HepG2 (cell line): ENCODE measurements around the gene CD248. TPM values are rescaled to one million over a fixed set of nuclear protein-coding genes. Genes with fewer than 3 reads are reported as not detected.

Experiments
- CCDC6 ChIP-seq: sonication (generic); formaldehyde crosslinking; IDR thresholded peaks from 2 replicates; pipeline ENCODE4 v1.8.1; 2022; ENCODE audit warnings: mild to moderate bottlenecking, missing genetic modification reagents, moderate library complexity
- CEBPB ChIP-seq: IDR thresholded peaks from 2 replicates; pipeline ENCODE4 v1.6.1; 2011; ENCODE audit warnings: low read depth, low read length, improper control_type of control experiment, borderline replicate concordance
- CEBPG ChIP-seq: IDR thresholded peaks from 2 replicates; pipeline ENCODE4 v1.6.1; 2016
- FIP1L1 ChIP-seq: fragments of 200-400 bp; formaldehyde crosslinking; IDR thresholded peaks from 2 replicates; pipeline ENCODE4 v1.6.1; 2018; ENCODE audit warnings: low read depth, mild to moderate bottlenecking, low read length, moderate library complexity, borderline replicate concordance; ENCODE audit not compliant: insufficient read depth
- FOXA1 ChIP-seq, 2 experiments: fragments of 450-650 bp in 1 of 2; sonication (generic) in 1 of 2; formaldehyde crosslinking in 1 of 2; IDR thresholded peaks; 2 replicates each; pipeline versions ENCODE4 v1.4.0 to v1.6.1; 2016 to 2020; ENCODE audit warnings: missing genetic modification reagents in 1 of 2
- MBD4 ChIP-seq: IDR thresholded peaks from 2 replicates; pipeline ENCODE4 v1.6.1; 2012; ENCODE audit warnings: low read length, inconsistent platforms, borderline replicate concordance
- NBN ChIP-seq: fragments of 450-650 bp; conservative IDR thresholded peaks from 2 replicates; pipeline ENCODE4 v1.6.1; 2017
- PAWR ChIP-seq: sonication (generic); formaldehyde crosslinking; IDR thresholded peaks from 2 replicates; pipeline ENCODE4 v1.4.0; 2020; ENCODE audit warnings: missing genetic modification reagents, mild to moderate bottlenecking, borderline replicate concordance
- PHF5A ChIP-seq: IDR thresholded peaks from one replicate; pipeline ENCODE4 v1.6.1; 2018; ENCODE audit warnings: low read depth, missing genetic modification reagents; ENCODE audit not compliant: unreplicated experiment
- SMAD3 ChIP-seq: sonication (generic); formaldehyde crosslinking; IDR thresholded peaks from 2 replicates; pipeline ENCODE4 v1.4.0; 2020; ENCODE audit warnings: missing genetic modification reagents
- ZNF143 ChIP-seq: sonication (generic); formaldehyde crosslinking; IDR thresholded peaks from 2 replicates; pipeline ENCODE4 v1.4.0; 2020; ENCODE audit warnings: missing genetic modification reagents
- ZNF33A ChIP-seq: sonication (generic); formaldehyde crosslinking; IDR thresholded peaks from 2 replicates; pipeline ENCODE4 v1.5.1; 2020; ENCODE audit warnings: missing genetic modification reagents, mild to moderate bottlenecking, moderate library complexity, borderline replicate concordance
- ZNF577 ChIP-seq: sonication (generic); formaldehyde crosslinking; IDR thresholded peaks from 2 replicates; pipeline ENCODE4 v1.4.0; 2020; ENCODE audit warnings: mild to moderate bottlenecking, low read depth, missing genetic modification reagents, borderline replicate concordance
- ZNF614 ChIP-seq: IDR thresholded peaks from 2 replicates; pipeline ENCODE4 v1.6.1; 2018; ENCODE audit warnings: missing biosample characterization, missing genetic modification reagents, inconsistent platforms, borderline replicate concordance
- ZNF761 ChIP-seq: sonication (generic); formaldehyde crosslinking; conservative IDR thresholded peaks from 2 replicates; pipeline ENCODE4 v1.4.0; 2020; ENCODE audit warnings: mild to moderate bottlenecking, missing genetic modification reagents
- ZNF782 ChIP-seq: sonication (generic); formaldehyde crosslinking; IDR thresholded peaks from 2 replicates; pipeline ENCODE4 v1.4.0; 2020; ENCODE audit warnings: missing genetic modification reagents, mild to moderate bottlenecking, borderline replicate concordance
- polyA plus RNA-seq, 8 experiments: library from polyadenylated mRNA; depleted of rRNA in 3 of 8; stranded (reverse) in 7 of 8; unstranded in 1 of 8; fragments of >200 nt; fragmentation: Illumina TruSeq in 4 of 8; extraction: Trizol in 4 of 8; gene quantifications; 2 replicates each; pipeline versions ENCODE4 v1.2.1 to v1.2.3, GENCODE V29; 2011 to 2016; ENCODE audit warnings: low read depth in 4 of 8, missing spikeins in 1 of 8, mixed read lengths in 1 of 8; ENCODE audit not compliant: insufficient read depth in 1 of 8
- total RNA-seq, 5 experiments: library from RNA; depleted of rRNA; stranded (reverse); fragments of >200 nt; fragmentation: Illumina TruSeq; extraction: Trizol; gene quantifications; 2 replicates each; pipeline ENCODE4 v1.2.3, GENCODE V29; 2016; ENCODE audit warnings: low read depth in 1 of 5
- TF ChIP-seq, protein P1 (sequence below): IDR thresholded peaks from 2 replicates; pipeline ENCODE4 v1.6.1; 2016; ENCODE audit warnings: mild to moderate bottlenecking, missing biosample characterization, missing genetic modification reagents
- TF ChIP-seq, protein P2 (sequence below): sonication (generic); formaldehyde crosslinking; IDR thresholded peaks from 2 replicates; pipeline ENCODE4 v1.5.0; 2020; ENCODE audit warnings: mild to moderate bottlenecking, missing genetic modification reagents
- TF ChIP-seq, protein P3 (sequence below): sonication (generic); formaldehyde crosslinking; IDR thresholded peaks from 2 replicates; pipeline ENCODE4 v1.8.1; 2023; ENCODE audit warnings: mild to moderate bottlenecking, moderate library complexity, missing genetic modification reagents
- TF ChIP-seq, protein P4 (sequence below): sonication (generic); formaldehyde crosslinking; IDR thresholded peaks from 2 replicates; pipeline ENCODE4 v1.8.0; 2022; ENCODE audit warnings: mild to moderate bottlenecking, missing genetic modification reagents
- TF ChIP-seq, protein P5 (sequence below): sonication (generic); formaldehyde crosslinking; IDR thresholded peaks from 2 replicates; pipeline ENCODE4 v1.9.0; 2022; ENCODE audit warnings: missing genetic modification reagents, mild to moderate bottlenecking, borderline replicate concordance

The CD248 gene
- total and polyA plus RNA-seq, 2 of the 13 experiments (the other 11 are each of a cell fraction or from before 2014, with no cell fraction given): 0.25 to 0.35 TPM

DNA sequence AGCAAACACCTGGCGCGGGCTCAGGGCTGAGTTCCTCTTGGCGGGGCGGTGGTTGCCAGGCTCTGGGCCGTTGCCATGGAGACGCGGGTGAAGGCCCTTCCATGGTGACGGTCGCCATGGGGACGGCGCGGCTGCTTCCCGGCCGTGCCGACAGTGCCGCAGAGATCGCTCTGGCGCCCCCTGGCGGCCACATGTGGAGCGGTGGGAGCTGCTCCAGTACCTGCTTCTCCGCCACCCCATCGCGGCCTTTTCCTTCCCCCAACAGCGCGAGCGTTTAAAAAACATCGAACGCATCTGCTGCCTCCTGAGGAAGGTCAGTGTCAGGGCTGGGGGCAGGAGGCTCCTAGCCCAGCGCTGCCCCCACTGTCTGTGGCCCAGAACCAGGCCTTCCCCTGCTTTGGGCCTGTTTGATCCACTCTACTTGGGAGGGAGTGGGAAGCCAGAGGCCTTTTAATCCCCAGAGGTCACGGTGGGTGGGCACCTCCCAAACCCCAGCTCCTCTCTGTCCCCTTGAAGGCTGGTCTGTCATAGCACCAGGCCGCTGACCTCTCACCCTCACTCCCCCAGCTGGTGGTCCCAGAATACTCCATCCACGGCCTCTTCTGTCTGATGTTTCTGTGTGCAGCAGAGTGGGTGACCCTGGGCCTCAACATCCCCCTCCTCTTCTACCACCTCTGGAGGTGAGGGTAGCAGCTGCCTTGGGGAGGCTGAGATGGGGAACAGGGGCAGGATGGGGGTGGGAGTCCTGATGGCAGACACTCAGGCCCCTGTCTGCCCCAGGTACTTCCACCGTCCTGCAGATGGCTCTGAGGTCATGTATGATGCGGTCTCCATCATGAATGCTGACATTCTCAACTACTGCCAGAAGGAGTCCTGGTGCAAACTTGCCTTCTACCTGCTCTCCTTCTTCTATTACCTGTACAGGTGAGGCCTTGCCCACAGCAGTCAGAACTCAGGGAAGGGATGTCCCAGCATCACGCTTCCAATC lies 34.1 kb downstream of the CD248 start (continued):
- TF ChIP-seq, protein P1, sequence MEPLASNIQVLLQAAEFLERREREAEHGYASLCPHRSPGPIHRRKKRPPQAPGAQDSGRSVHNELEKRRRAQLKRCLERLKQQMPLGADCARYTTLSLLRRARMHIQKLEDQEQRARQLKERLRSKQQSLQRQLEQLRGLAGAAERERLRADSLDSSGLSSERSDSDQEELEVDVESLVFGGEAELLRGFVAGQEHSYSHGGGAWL (CRISPR knock-in tag): peak; percentile 51; the same call in 1 of the 2 replicates
- TF ChIP-seq ZNF143 (CRISPR knock-in tag) (no peak), MBD4 (no peak), FIP1L1 (no peak), ZNF33A (CRISPR knock-in tag) (no peak), CCDC6 (peak; percentile 64; the same call in 1 of the 2 replicates), SMAD3 (CRISPR knock-in tag) (0 out of 2 replicates have a peak, but pooled peaks have one; percentile 32), ZNF761 (CRISPR knock-in tag) (no peak), NBN (no peak), CEBPG (CRISPR knock-in tag) (peak; percentile 21; the same call in 1 of the 2 replicates), ZNF614 (CRISPR knock-in tag) (0 out of 2 replicates have a peak, but pooled peaks have one; percentile 37), PAWR (CRISPR knock-in tag) (no peak), CEBPB (no peak), ZNF782 (CRISPR knock-in tag) (peak; percentile 76; the same call in 1 of the 2 replicates), PHF5A (CRISPR knock-in tag) (peak; percentile 67), FOXA1 (IDR thresholded peaks at IDR 0.05) (no peak), FOXA1 (CRISPR knock-in tag; IDR thresholded peaks at IDR 0.05) (0 out of 2 replicates have a peak, but pooled peaks have one; percentile 9), ZNF577 (CRISPR knock-in tag) (no peak)
- TF ChIP-seq, protein P2, sequence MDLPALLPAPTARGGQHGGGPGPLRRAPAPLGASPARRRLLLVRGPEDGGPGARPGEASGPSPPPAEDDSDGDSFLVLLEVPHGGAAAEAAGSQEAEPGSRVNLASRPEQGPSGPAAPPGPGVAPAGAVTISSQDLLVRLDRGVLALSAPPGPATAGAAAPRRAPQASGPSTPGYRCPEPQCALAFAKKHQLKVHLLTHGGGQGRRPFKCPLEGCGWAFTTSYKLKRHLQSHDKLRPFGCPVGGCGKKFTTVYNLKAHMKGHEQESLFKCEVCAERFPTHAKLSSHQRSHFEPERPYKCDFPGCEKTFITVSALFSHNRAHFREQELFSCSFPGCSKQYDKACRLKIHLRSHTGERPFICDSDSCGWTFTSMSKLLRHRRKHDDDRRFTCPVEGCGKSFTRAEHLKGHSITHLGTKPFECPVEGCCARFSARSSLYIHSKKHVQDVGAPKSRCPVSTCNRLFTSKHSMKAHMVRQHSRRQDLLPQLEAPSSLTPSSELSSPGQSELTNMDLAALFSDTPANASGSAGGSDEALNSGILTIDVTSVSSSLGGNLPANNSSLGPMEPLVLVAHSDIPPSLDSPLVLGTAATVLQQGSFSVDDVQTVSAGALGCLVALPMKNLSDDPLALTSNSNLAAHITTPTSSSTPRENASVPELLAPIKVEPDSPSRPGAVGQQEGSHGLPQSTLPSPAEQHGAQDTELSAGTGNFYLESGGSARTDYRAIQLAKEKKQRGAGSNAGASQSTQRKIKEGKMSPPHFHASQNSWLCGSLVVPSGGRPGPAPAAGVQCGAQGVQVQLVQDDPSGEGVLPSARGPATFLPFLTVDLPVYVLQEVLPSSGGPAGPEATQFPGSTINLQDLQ (CRISPR knock-in tag): no peak
- TF ChIP-seq, protein P3, sequence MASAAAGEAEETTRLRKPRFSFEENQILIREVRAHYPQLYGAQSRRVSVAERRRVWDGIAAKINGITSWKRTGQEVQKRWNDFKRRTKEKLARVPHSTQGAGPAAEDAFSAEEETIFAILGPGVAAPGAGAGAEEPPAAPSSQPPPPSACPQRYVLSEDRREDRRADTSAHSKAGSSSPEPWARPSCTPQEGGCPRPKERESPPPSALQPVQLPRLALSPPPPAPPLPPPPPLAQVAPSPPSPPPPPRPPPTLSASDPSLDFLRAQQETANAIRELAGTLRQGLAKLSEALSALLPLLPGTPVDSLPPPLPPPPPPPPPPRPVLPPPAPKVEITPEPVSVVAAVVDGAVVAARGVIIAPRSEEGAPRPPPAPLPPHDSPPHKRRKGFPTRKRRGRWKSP (CRISPR knock-in tag): no peak
- TF ChIP-seq, protein P4, sequence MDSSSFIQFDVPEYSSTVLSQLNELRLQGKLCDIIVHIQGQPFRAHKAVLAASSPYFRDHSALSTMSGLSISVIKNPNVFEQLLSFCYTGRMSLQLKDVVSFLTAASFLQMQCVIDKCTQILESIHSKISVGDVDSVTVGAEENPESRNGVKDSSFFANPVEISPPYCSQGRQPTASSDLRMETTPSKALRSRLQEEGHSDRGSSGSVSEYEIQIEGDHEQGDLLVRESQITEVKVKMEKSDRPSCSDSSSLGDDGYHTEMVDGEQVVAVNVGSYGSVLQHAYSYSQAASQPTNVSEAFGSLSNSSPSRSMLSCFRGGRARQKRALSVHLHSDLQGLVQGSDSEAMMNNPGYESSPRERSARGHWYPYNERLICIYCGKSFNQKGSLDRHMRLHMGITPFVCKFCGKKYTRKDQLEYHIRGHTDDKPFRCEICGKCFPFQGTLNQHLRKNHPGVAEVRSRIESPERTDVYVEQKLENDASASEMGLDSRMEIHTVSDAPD (CRISPR knock-in tag): no peak
- TF ChIP-seq, protein P5, sequence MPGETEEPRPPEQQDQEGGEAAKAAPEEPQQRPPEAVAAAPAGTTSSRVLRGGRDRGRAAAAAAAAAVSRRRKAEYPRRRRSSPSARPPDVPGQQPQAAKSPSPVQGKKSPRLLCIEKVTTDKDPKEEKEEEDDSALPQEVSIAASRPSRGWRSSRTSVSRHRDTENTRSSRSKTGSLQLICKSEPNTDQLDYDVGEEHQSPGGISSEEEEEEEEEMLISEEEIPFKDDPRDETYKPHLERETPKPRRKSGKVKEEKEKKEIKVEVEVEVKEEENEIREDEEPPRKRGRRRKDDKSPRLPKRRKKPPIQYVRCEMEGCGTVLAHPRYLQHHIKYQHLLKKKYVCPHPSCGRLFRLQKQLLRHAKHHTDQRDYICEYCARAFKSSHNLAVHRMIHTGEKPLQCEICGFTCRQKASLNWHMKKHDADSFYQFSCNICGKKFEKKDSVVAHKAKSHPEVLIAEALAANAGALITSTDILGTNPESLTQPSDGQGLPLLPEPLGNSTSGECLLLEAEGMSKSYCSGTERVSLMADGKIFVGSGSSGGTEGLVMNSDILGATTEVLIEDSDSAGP (CRISPR knock-in tag): 0 out of 2 replicates have a peak, but pooled peaks have one; percentile 49
